ENCODE results near the gene ARID1A.
"Not testable (repeated sequence)": the region's sequence is repeated elsewhere in the genome, so short reads cannot be mapped to it uniquely, and the experiment has no call there.

ARID1A gene

DNA sequence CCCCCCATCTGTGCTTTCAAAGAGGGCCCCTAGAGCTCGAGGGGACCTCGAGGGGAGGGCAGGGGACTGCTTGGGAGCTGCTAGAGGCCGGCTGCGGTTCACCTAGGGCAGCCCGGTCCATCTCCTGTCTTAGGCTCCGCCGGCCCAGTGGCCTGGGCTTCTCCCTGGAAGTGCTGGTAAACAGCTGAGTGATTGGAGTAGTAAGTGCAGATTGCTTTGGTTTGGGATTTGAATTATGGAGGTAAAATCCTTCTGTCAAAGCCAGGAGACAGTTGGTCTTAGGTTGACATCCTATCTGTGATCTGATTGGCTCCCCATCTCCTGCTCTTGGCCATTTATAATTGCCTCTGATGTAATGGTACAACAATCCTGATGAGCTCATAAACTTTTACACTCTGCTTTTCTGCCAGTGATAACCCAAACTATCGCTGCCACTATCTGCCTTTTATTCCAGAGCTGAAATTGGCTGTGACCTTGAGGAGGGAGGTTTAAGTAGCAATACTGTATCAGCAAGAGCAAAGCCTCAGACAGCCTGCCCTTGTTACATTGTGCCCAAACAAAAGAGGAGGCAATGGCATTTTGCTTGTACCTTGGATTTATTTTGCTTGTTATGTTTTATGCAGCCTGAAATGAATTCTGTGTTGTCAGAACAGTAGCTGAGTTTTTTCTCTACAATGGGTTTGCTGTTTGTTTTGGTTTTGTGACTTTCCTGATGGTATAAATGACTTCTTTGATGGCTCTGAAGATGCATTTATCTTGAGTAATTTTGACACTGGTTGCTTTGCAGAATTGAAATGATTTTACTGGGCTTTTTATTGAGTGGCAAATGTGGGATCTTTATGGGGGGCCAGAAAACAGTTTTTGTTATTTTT is 2.4 kb downstream of the ARID1A start:
- peak; percentile 16 for DNase-seq

DNA sequence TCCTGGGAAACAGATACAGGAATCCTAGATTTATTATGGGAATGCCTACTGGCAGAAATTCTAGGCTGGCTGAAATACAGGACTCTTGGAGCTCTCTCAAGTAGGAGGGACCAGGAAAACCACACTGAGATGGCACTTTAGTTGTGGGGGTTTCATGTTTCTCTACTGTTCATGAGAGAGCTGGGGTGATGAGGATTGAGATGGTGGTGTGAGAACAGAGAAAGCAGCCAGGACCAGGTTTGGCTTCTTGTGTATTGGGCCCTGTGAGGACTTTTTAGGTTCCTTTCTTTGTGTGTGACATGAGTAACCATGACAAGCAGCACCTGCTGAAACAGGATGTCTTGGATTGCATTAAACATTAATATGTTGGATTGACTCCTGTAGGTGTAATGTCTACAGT is 4.9 kb downstream of the ARID1A start:
- no peak for DNase-seq

GRCh38 chr1:26701266-26701994 is 5.6 kb downstream of the ARID1A start:
- no peak for DNase-seq

GRCh38 chr1:26701995-26702679 is 6.3 kb downstream of the ARID1A start:
- DNase-seq, result no peak

GRCh38 chr1:26702680-26703038 is 6.8 kb downstream of the ARID1A start:
- no peak for DNase-seq

DNA sequence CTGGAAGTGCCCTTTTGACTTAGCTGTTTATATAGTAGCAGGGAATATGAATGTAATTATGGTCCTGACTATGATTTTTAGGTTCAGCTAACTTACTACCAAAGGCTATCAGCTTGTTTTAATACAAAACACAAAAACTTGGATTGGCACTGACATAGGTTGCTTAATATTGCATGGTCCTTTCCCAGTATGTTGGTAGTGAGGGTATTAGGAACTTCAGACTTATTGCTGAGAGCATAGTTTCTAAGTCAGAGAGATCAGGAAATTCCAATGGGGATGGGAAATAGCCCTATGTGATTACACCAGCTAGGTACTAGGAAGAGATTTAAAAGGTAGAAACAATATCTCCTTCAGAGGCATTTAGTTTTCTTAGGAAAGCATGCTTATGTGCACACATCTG is 7.7 kb downstream of the ARID1A start:
- DNase-seq, result no peak

DNA sequence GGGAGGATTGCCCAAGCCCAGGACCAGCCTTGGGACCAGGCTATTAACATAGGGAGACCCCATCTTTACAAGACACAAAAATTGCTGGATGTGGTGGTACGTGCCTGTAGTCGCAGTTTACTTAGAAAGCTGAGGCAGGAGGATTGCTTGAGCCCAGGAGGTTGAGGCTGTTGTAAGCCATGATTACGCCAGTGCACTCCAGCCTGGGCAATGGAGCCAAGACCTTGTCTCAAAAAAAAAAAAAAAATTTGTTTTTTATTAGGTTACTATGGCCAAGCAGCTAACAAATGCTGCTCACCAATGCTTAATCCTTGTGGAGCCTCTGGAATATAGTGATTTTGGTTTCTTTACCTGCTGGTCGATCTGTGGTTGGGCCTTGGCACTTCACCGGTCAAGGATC is 8.8 kb downstream of the ARID1A start:
- no peak for DNase-seq

DNA sequence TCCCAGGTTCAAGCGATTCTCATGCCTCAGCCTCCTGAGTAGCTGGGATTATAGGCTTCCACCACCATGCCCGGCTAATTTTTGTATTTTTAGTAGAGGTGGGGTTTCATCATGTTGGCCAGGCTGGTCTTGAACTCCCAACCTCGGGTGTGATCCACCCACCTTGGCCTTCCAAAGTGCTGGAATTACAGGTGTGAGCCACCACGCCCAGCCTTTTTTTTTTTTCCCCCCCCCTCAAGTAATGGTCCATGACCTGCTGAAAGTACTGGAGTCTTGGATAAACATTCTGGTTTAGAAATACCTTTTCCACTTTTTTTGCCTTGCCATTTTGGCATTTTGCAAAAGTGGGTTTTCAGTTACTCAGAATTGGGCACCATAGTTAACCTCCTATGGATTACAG is 9.4 kb downstream of the ARID1A start:
- DNase-seq, result not testable (repeated sequence)

- no peak for DNase-seq
These were observed 10.0 kb downstream of the ARID1A start for GRCh38 chr1:26705788-26706311.

DNA sequence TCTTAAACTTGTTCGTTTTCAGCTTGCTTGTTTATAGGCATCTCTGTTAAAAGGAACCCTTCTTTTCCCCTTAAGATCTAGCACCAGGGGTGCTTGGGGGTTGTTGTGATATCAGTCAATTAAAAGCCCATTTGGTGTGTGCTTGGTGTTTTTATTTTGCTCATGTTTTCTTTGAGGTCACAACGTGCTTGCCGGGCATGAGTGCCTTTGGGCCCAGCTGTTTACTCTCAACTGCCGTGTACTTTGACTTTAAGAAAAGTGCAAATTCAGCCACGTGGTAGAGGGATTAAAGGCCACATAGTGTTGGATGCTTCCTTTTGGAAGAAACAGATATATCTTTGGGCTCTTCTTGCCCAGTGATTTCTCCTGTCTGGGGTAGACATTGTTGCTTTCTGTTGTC is 10.5 kb downstream of the ARID1A start:
- DNase-seq, result no peak

DNA sequence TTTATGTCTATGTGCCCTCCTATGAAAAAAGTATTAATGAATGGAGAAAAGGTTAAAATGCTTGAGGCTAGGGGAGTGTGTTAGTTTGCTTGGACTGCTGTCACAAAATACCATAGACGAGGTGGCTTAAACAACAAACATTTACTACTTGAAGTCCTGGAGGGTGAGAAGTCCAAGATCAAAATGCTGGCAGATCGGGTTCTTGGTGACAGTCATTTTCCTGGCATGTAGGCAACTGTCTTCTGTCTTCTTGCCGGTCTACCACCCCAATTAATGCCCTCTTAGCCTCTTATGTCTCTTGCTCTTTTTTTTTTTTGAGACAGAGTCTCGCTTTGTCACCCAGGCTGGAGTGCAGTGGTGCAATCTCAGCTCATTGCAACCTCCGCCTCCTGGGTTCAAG is 15.0 kb downstream of the ARID1A start:
- no peak for DNase-seq

DNA sequence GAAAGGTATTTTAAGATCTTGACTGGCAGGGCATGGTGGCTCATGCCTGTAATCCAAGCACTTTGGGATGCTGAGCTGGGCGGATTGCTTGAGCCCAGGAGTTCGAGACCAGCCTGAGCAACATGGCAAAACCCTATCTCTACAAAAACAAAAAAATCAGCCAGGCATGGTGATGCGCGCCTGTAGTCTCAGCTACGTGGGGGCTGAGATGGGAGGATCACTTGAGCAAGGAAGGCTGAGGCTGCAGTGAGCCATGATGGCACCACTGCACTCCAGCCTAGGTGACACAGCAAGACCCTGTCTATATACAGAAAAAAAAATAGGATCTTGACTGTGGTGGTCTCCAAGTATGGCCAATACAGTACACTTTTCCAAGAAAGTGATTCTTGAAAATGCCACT is 16.0 kb downstream of the ARID1A start:
- no peak for DNase-seq

DNA sequence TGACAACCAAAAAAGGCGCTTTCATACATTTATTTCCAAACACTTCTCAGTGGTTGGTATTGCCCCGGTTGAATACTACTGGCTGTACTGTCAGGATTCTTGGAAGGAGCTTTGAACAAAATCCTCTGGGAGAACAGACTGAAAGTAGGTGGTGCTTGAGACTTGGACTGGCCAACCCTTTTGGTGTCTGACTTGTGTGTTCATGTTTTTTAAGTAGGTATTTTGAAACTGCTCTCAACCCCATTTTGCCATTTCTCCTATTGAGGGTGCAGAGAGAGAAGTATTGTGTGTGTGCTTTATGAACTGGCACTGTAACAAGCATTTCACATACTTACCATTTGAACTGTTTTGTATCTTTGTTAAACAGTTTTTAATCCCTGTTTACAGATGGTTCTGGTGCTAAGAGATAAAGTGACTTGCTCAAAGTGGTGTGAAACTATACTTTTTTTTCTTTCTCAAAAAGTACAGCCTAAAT is 21.2 kb downstream of the ARID1A start:
- no peak for DNase-seq

- DNase-seq, result no peak
These were observed 23.4 kb downstream of the ARID1A start for GRCh38 chr1:26719205-26719604.

DNA sequence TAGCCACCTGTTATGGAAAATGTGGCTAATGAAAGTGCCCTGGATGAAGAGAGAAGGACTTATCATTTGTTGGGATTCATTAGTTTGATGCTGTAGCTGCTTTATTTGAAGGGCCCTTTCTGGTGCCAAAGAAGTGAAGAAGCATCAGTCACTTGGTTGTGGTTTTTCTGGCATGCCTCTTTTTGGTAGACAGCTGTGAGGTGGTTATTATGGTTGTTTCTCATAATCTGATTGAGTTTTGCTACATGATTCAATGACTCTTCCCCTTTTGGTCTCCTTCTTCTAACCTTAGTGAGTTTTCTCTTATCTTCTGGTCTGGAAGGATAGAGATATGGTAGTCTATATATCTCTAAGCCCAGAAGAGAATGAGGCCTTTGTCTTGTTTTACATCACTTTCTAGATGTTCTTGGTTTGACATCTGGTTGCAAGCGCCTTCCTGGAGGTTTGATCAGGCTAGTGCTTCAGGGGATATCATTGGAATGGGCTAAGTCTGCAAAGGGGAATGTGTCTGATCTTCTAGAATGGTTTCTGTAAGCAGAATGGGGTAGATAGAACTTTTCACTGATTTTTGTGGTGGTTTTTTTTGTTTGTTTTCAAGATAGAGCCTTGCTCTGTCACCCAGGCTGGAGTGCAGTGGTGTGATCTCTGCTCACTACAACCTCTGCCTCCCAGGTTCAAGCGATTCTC is 26.0 kb downstream of the ARID1A start:
- DNase-seq, result no peak

DNA sequence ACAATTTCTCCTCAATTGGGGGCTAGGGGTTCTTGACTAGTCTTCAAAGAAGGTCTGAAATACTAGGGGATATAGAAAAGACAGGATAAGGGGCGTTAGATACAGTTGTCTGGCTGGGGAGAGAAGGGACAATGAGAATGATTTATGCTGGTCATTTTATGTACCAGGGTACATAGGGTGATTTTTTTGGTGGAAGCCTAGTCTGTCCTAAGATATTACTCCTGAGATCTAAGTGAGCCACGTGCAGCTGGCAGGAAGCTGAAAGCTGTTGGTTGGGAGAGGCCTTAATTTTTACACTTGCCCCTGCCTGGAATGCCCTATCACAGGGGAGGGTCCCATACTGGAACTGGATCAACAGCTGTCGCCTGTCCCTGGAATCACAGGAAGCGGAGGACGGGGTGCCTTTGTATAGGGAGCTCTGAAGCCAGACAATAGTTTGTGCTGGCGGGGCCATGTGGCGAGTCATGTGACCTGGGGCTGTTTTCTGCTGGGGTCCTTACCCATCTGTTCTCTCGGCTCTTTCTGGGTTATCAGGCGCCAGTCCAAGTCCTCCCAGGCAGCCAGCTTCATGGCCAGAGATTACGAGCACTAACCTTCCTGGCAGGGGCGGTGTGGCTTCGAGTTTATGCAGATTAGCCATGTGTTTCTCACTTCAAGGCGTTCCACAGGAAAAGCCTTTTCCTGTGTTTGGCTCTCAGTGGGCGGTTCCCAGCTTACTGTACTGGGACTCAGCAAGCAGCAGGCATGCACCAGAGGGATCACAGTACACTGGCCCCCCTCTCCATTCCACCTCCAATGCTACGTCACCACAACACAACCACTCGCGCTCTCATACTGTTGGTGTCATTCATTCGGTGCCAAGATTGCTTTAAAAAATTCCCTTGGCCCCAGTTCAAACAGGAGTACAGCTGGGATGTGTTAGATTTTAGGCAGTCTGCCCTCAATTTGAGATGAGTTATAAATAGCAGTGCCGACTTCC is 27.5 kb downstream of the ARID1A start:
- peak; percentile 15 for DNase-seq

DNA sequence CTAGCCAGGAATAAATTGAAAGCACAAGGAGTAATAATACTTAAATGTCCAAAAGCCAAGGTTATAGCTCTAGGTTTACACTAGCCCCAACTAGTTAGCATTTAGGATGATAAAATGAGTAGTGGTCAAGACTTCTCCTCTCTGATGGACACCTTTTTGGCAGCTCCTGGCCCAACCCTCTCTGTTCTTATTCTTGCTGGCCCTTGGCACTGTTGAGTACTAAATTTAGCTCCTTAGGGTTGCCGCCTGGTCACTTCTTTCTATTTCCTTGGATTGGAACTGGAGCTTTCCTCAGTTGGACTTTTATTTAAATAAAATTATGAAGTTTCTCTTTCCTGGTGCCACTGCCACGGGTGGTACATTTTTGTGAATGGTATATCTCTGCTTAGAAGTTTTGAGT is 28.3 kb downstream of the ARID1A start:
- DNase-seq, result no peak

- DNase-seq, result no peak
These were observed 29.1 kb downstream of the ARID1A start for GRCh38 chr1:26724926-26725325.

GRCh38 chr1:26725904-26726303 is 30.1 kb downstream of the ARID1A start:
- not testable (repeated sequence) for DNase-seq

DNA sequence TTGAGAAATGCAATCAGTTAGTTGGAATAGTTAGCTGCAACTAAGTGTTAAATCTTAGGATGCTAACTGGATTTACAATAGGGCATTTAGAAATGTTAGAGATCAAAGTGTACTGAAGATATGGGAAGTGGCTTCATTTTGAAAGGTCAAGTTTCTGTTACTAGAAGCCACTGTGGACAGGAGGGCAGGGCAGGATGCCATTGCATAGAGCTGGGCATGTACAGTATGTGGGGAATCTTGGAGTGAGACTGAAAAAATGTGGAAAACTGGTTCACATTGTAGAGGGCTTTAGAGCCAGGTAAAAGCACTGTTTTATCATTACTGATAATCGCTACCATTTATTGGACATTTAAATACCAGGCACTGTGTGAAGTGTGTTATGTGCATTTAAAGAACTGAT is 31.0 kb downstream of the ARID1A start:
- DNase-seq, result no peak

DNA sequence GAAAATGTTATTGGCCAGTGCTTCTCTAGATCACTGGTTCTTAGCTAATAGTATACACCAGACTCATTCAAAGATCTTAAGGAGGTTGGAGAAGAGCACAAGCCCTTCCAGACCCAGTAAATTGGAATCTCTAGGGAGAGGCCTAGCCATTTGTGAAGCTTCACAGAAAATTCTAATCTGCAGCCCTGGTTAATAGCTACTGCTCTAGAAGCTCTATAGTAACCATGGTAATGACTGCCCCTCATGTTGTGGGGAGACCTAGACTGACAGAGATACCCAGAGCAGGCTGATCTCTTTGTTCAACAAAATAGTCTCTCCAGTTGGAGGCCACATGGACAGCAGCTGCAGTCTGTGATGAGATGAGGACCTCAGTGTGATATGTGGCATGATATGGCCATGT is 31.7 kb downstream of the ARID1A start:
- no peak for DNase-seq

DNA sequence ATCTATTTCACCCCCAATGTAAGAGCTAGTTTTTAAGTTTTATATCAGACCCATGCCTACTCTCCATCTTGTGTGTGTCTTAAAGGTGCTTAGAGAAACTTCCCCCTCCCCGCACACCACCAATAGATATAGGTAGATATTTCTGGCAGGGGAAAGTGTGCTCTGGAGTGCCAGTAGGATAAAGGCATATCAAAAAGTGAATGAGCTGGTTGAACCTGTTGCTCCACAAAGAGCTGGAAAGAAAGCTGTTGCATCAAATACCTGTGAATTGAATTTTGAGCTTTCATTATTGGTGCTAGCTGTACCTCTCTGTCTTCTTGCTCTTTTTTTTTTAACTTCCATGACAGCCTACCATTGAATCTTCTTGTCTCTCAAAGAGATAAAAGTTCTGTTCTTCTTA is 32.8 kb downstream of the ARID1A start:
- no peak for DNase-seq

Measured in activated effector memory CD4-positive, alpha-beta T cell treated with Interleukin-2 at 50 U/mL for 16 hours (primary cell).